Measurements from ENCODE around the gene BBX.

GRCh38 chr3:107488942-107489341, 33.8 kb upstream of the BBX start:
- TF ChIP-seq POLR2A (IDR thresholded peaks at IDR 0.05): no peak
- no peak for TF ChIP-seq CTCF (IDR thresholded peaks at IDR 0.05)

Measured in thyroid gland (tissue), 4 donors.